Measurements from ENCODE around the gene EVI5L.
"Not testable (repeated sequence)": the region's sequence is repeated elsewhere in the genome, so short reads cannot be mapped to it uniquely, and the experiment has no call there.

Gene EVI5L

GRCh38 chr19:7806876-7807275 lies 23.1 kb upstream of the EVI5L start:
- no peak for DNase-seq (ENCODE audit: low read depth)
- no peak for TF ChIP-seq CTCF (IDR thresholded peaks at IDR 0.05; ENCODE audit: low read depth, low read length)
- TF ChIP-seq MYC (IDR thresholded peaks at IDR 0.05; ENCODE audit: low read depth, low read length) = no peak
- no peak for TF ChIP-seq MAX (IDR thresholded peaks at IDR 0.05; ENCODE audit: low read depth, low read length)
- TF ChIP-seq POLR2A (IDR thresholded peaks at IDR 0.05; ENCODE audit: extremely low read depth, insufficient read length) = no peak
- no peak overlapping the region for H3K4me3 ChIP-seq (ENCODE audit: low read depth, low read length)

GRCh38 chr19:7808108-7808507 lies 21.9 kb upstream of the EVI5L start:
- no peak overlapping the region for H3K4me3 ChIP-seq (ENCODE audit: low read depth, low read length)
- TF ChIP-seq POLR2A (IDR thresholded peaks at IDR 0.05; ENCODE audit: extremely low read depth, insufficient read length) = no peak
- TF ChIP-seq MYC (IDR thresholded peaks at IDR 0.05; ENCODE audit: low read depth, low read length) = no peak
- no peak for DNase-seq (ENCODE audit: low read depth)

- TF ChIP-seq CTCF (IDR thresholded peaks at IDR 0.05; ENCODE audit: low read depth, low read length) (no peak), MYC (IDR thresholded peaks at IDR 0.05; ENCODE audit: low read depth, low read length) (no peak), POLR2A (IDR thresholded peaks at IDR 0.05; ENCODE audit: extremely low read depth, insufficient read length) (no peak), MAX (IDR thresholded peaks at IDR 0.05; ENCODE audit: low read depth, low read length) (no peak)
- H3K4me3 ChIP-seq (ENCODE audit: low read depth, low read length) = no peak overlapping the region
- no peak for DNase-seq (ENCODE audit: low read depth)
Observed at GRCh38 chr19:7811989-7812388, 18.0 kb upstream of the EVI5L start.

GRCh38 chr19:7815325-7815724 lies 14.7 kb upstream of the EVI5L start:
- TF ChIP-seq POLR2A (IDR thresholded peaks at IDR 0.05; ENCODE audit: extremely low read depth, insufficient read length) (no peak), MYC (IDR thresholded peaks at IDR 0.05; ENCODE audit: low read depth, low read length) (no peak), CTCF (IDR thresholded peaks at IDR 0.05; ENCODE audit: low read depth, low read length) (no peak), MAX (IDR thresholded peaks at IDR 0.05; ENCODE audit: low read depth, low read length) (no peak)
- DNase-seq (ENCODE audit: low read depth) = no peak
- no peak overlapping the region for H3K4me3 ChIP-seq (ENCODE audit: low read depth, low read length)

- H3K4me3 ChIP-seq (ENCODE audit: low read depth, low read length); DNase-seq (ENCODE audit: low read depth): not testable (repeated sequence)
Observed at GRCh38 chr19:7816040-7816439, 14.0 kb upstream of the EVI5L start.

- H3K4me3 ChIP-seq (ENCODE audit: low read depth, low read length) = no peak overlapping the region
- TF ChIP-seq CTCF (IDR thresholded peaks at IDR 0.05; ENCODE audit: low read depth, low read length) = no peak
- no peak for TF ChIP-seq POLR2A (IDR thresholded peaks at IDR 0.05; ENCODE audit: extremely low read depth, insufficient read length)
- no peak for TF ChIP-seq MAX (IDR thresholded peaks at IDR 0.05; ENCODE audit: low read depth, low read length)
- TF ChIP-seq MYC (IDR thresholded peaks at IDR 0.05; ENCODE audit: low read depth, low read length) = no peak
- no peak for DNase-seq (ENCODE audit: low read depth)
Observed at GRCh38 chr19:7817801-7818200, 12.2 kb upstream of the EVI5L start.

GRCh38 chr19:7818806-7819205 lies 11.2 kb upstream of the EVI5L start:
- no peak for DNase-seq (ENCODE audit: low read depth)
- TF ChIP-seq MYC (IDR thresholded peaks at IDR 0.05; ENCODE audit: low read depth, low read length) = no peak
- no peak for TF ChIP-seq POLR2A (IDR thresholded peaks at IDR 0.05; ENCODE audit: extremely low read depth, insufficient read length)
- no peak for TF ChIP-seq CTCF (IDR thresholded peaks at IDR 0.05; ENCODE audit: low read depth, low read length)
- TF ChIP-seq MAX (IDR thresholded peaks at IDR 0.05; ENCODE audit: low read depth, low read length) = no peak
- no peak overlapping the region for H3K4me3 ChIP-seq (ENCODE audit: low read depth, low read length)
